Activated naive CD4-positive, alpha-beta T cell treated with anti-CD3 and anti-CD28 coated beads, Interleukin-2, amount 50 U/mL, for 24 hours (primary cell): Measurements from ENCODE around the gene GMNN.

ENCODE experiments used
- H3K27ac Mint-ChIP-seq: one replicate; pipeline ENCODE4 v1.8.0; 2021; ENCODE audit warnings: mild to moderate bottlenecking, mixed read lengths
- H3K27me3 Mint-ChIP-seq: one replicate; pipeline ENCODE4 v1.8.0; 2021; ENCODE audit warnings: mixed read lengths
- H3K36me3 Mint-ChIP-seq: one replicate; pipeline ENCODE4 v1.8.0; 2021; ENCODE audit warnings: mixed read lengths
- H3K4me1 Mint-ChIP-seq: one replicate; pipeline ENCODE4 v1.8.0; 2021; ENCODE audit warnings: mixed read lengths
- H3K4me3 Mint-ChIP-seq: one replicate; pipeline ENCODE4 v1.8.0; 2021; ENCODE audit warnings: mild to moderate bottlenecking, mixed read lengths
- H3K9me3 Mint-ChIP-seq: one replicate; pipeline ENCODE4 v1.8.0; 2021; ENCODE audit warnings: mixed read lengths

The GMNN gene

DNA sequence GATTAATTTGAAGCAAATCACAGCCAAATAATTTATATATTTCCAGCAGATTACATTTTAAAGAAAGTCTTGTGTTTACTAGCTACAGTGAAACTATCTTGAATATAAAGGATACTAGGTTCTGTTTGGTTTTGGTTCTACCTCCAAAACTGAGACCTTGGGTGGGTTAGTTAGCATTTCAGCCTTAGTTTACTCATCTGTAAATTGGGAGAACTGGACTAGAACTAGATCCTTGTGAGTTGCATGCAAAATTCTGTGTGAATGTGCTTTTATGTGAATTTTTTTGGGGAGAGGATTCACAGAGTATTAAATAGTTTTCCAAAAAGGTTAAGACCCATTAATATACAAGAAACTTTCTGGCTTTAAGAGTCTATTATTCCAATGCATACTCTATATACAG, 4.1 kb downstream of the GMNN start:
- no peak overlapping the region for H3K27ac Mint-ChIP-seq
- no peak overlapping the region for H3K4me3 Mint-ChIP-seq
- no peaks in the 10 kb centered on the region for H3K27me3 Mint-ChIP-seq
- peaks cover 12% of the 10 kb centered on the region for H3K36me3 Mint-ChIP-seq
- H3K4me1 Mint-ChIP-seq = peaks cover 24% of the 10 kb centered on the region
- no peaks in the 10 kb centered on the region for H3K9me3 Mint-ChIP-seq

DNA sequence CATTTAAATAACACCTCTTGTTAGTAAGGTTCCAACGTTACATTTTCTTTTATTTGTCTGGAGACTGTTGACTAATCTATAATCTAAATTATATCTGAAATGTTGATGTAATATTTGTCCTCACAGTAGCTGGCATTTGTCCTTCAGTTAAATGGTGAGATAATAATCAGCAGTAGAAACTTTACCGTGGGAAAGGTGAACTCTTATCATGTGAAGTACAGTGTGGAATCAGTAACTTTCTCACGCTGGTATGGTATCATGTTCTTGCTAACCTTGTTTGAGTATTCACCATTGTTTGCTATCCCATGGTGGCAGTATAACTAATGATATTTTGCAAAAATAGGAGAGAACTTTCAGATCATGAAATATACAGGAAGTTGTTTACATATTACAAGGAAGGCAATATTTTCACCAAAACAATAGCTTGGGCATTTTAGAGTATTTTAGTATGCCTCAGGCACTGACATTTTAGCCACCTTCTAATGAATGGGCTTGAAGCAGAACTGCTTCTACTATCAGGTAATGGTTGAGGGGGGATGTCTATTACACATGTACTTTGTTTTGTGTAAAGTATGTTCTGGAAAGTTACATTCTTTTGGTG, 4.8 kb downstream of the GMNN start:
- Mint-ChIP-seq H3K4me3 (no peak overlapping the region), H3K27me3 (no peaks in the 10 kb centered on the region), H3K36me3 (peaks cover 12% of the 10 kb centered on the region), H3K4me1 (peaks cover 23% of the 10 kb centered on the region), H3K9me3 (no peaks in the 10 kb centered on the region), H3K27ac (no peak overlapping the region)

DNA sequence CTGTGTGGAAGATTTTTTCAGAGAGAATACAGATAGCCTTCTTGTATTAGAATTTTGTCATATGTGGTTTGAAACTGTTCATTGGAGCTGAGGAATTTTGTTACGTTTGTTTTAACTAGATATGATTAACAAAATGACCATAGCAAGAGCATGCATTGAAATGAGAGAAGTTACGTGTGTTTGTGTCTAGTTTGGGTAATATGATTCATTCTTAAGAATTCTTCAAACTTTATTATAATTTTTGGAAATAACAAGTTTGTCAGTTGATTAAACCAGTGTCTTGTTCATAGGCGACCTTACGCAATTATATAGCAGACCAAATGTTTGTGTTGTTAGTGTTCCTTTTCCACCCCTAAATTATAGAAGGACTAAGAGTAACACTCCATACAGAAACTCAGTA, 5.5 kb downstream of the GMNN start:
- Mint-ChIP-seq H3K4me1 (peaks cover 23% of the 10 kb centered on the region), H3K27me3 (no peaks in the 10 kb centered on the region), H3K36me3 (peaks cover 12% of the 10 kb centered on the region), H3K9me3 (no peaks in the 10 kb centered on the region), H3K27ac (no peak overlapping the region), H3K4me3 (no peak overlapping the region)

DNA sequence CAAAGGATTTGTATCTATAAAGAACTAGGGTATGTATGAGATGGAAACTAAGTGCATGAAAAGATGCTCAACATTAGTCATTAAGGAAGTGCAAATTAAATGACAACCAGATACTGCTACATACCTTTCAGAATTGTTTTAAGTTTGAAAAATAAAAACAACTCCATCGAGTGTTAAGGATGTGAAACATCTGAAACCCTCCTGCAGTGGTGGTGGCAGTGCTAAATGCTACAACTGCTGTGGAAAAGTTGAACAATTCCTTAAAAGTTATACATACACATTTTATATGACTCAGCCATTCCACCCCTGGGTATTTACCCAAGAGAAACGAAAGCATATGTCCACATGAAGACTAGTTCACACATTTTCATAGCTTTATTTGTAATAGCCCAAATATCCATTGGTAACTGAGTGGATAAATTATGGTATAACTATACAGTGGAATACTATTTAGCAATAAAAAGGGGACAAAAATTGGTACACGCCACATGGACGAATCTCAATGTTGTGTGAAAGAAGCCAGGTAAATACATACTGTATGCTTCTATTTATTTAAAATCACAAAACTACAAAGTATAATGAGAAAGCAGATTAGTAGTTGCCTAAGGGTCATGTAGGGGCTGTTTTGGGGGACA, 13.4 kb downstream of the GMNN start:
- peak overlapping the region; percentile 54 for H3K4me3 Mint-ChIP-seq
- peaks cover 11% of the 10 kb centered on the region for H3K36me3 Mint-ChIP-seq
- peaks cover 4% of the 10 kb centered on the region for H3K9me3 Mint-ChIP-seq
- peak overlapping the region; percentile 92 for H3K27ac Mint-ChIP-seq
- peaks cover 18% of the 10 kb centered on the region for H3K4me1 Mint-ChIP-seq
- H3K27me3 Mint-ChIP-seq = no peaks in the 10 kb centered on the region

DNA sequence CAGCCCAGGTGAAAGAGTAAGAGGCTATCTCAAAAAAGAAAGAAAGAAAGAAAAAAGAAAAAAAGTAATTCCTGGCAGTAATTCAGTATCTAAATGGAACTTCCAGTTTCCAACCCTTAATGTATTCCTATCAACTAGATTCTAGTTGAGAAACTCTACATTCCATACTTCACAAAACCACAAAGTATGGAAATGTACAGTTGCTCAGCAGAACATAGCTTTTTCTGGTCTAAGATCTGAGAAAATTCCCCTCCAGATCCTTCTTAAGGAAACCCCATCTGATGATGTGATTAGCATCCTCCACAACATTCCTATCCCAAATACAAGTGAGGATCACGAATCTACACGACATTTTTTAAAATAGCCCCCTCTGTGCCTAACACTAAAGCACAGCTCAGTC, 20.4 kb downstream of the GMNN start:
- Mint-ChIP-seq H3K27me3 (no peaks in the 10 kb centered on the region), H3K9me3 (peaks cover 4% of the 10 kb centered on the region), H3K4me1 (peaks cover 20% of the 10 kb centered on the region), H3K36me3 (peaks cover 4% of the 10 kb centered on the region), H3K27ac (peak overlapping the region; percentile 39), H3K4me3 (no peak overlapping the region)

DNA sequence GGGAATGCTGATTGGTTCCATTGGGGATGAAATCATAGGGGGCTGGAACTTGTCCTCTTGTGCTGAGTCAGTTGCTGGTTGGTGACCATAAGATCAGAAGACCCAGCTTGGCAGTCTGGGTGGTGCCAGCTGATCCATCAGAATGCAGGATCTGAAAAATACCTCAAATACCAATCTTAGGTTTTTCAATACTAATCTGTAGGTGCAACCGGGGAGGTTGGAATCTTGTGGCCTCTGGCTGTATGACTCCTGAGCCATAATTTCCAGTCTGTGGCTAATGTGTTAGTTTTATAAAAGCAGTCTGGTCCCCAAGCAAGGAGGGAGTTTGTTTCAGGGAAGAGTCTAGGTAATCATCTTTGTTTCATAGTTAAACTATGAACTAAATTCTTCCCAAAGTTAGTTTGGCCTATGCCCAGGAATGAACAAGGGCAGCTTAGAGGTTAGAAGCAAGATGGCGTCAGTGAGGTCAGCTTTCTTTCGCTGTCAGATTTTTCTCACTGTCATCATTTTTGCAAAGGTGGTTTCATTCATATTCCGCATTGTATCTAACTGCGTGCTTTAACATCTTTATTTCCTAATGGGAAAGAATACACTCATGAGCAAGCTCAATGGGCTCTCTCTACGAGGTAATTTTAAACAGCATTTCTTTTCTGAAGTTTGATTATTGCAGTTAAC, 22.0 kb downstream of the GMNN start:
- H3K27ac Mint-ChIP-seq = peak overlapping the region; percentile 47

DNA sequence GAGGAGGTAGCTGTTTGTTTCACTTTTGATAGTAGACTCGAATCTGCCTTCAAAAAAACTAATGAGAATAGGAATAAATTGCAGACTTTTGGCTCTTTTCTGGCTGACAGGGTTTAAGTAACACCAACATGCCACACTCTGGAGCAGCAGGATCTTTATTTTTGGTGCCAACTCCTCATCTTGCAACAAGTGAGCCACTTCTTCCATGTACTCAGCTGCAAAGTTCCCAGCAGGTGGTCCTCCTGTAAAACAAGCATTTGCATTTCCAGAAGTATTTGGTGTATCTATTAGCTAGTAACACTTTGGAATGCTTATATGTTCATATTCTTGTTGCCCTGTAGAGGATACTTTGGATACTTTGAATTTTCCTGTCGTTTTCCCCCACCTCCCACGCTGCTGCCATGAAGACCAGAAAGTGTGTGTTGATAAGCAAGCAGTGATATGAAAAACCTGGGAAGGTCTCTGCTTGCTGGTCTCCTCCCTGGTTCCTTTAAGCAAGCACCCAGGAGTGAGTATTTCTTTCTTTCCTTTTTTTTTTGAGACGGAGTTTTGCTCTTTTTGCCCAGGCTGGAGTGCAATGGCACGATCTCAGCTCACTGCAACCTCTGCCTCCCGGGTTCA, 23.0 kb downstream of the GMNN start:
- no peak overlapping the region for H3K4me3 Mint-ChIP-seq
- H3K27me3 Mint-ChIP-seq = no peaks in the 10 kb centered on the region
- H3K36me3 Mint-ChIP-seq = peaks cover 6% of the 10 kb centered on the region
- H3K27ac Mint-ChIP-seq = peak overlapping the region; percentile 41
- peaks cover 24% of the 10 kb centered on the region for H3K4me1 Mint-ChIP-seq
- H3K9me3 Mint-ChIP-seq = peaks cover 4% of the 10 kb centered on the region

More for the DNA sequence above, 22.0 kb downstream of the GMNN start:
- Mint-ChIP-seq H3K4me1 (peaks cover 24% of the 10 kb centered on the region), H3K27me3 (no peaks in the 10 kb centered on the region), H3K9me3 (peaks cover 4% of the 10 kb centered on the region), H3K36me3 (peaks cover 6% of the 10 kb centered on the region), H3K4me3 (no peak overlapping the region)

DNA sequence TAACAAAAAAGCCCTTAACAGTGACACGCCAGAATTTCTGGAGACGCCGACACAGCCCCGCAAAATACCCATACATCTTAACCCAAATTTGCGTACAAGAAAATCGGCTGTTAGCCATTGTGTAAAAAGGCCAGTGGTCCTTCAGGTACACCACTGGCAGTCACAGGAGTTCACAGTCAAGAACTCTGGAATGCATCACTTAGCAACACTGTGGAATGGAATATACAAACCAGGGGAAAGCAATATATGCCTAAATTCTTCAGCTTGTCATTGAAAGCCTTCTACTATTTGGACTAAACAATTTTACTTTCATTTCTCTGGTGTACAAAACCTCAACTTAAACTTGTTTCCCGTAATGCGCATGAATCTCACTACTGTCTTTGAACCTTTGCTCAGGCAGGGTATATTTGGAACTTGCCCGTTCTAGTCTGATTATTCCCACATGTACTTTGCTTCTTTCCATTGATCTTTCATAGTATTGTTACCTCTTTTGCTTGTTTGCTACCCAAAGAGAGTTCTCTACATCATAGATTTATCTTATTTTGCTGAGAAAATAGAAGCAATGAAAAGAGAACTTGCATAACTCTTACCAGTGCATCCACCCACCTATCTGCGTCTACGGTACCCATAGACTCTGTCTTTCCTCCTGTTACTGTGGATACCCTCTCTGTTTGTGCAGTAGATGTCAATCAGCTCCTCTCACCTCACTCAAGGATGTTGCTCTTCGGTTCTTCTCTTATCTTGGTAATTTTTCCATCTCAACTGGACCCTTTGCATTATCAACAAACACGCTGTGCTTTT, 24.2 kb downstream of the GMNN start, which contains the start of gene ARMH2:
Gene ARMH2 (minus strand): TSS at position 178 of the 801 bp plus-strand sequence. CDS start 60 bp downstream, at position 118.
- peak within 1 kb of the TSS; percentile 41 for H3K27ac Mint-ChIP-seq
- H3K4me1 Mint-ChIP-seq = peaks cover 24% of the 10 kb centered on the region
- H3K9me3 Mint-ChIP-seq = peaks cover 4% of the 10 kb centered on the region
- no peak within 1 kb of the TSS for H3K4me3 Mint-ChIP-seq
- H3K36me3 Mint-ChIP-seq = peaks cover 8% of the 10 kb centered on the region
- H3K27me3 Mint-ChIP-seq = no peaks in the 10 kb centered on the region

DNA sequence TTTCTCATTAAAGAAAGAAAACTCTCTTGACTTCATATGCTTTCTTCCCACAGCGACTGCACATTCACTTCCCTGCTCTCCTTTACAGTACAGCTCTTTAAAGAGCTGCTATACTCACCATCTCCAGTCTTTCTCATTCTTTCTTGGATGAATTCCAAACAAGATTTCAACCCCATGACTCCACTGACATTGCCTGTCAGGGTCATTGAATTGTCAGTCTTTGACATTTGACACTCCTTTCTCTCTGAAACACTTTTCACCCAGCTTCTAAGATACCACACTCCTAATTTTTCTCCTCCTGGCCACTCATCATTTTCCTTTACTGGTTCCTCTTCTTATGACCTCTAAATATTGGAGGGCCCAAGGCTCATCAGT, 24.8 kb downstream of the GMNN start:
- H3K9me3 Mint-ChIP-seq = peaks cover 4% of the 10 kb centered on the region
- peaks cover 24% of the 10 kb centered on the region for H3K4me1 Mint-ChIP-seq
- no peaks in the 10 kb centered on the region for H3K27me3 Mint-ChIP-seq
- peaks cover 8% of the 10 kb centered on the region for H3K36me3 Mint-ChIP-seq
- H3K4me3 Mint-ChIP-seq = no peak overlapping the region
- H3K27ac Mint-ChIP-seq = peak overlapping the region; percentile 15

DNA sequence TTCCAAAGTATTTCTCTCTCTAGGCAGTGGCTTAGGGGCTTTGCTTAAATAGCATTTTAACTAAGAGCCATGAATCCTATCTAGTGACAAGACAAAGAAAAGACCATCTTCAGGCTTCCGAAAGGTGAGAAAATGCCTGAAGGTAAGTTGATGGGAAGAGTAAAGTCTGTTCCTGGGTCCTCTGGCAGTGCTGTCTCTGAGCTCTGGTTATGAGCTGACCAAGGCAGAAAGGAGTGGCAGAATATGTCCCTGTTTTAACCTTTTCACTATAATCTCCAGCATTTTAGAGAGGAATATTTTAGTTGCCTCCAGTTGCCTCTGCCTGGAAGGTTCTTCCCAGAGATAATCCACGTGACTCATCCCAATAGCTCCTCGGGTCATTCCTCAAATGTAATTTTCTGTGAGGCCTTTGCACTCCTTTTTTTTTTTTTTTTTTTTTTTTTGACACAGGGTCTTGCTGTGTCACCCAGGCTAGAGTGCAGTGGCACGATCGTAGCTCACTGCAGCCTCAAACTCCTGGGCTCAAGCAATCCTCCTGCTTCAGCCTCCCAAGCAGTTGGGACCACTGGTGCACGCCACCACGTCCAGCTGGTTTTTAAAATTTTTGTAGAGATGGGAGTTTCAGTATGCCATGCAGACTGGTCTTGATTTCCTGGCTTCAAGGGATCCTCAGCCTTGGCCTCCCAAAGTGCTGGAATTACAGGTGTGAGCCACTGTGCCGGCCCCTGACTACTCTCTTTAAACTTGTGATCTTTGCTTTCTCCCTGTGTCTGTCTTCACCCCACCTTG, 27.7 kb downstream of the GMNN start:
- H3K27me3 Mint-ChIP-seq = no peaks in the 10 kb centered on the region
- peaks cover 3% of the 10 kb centered on the region for H3K36me3 Mint-ChIP-seq
- H3K27ac Mint-ChIP-seq = peak overlapping the region; percentile 96
- H3K4me3 Mint-ChIP-seq = no peak overlapping the region
- no peaks in the 10 kb centered on the region for H3K9me3 Mint-ChIP-seq
- peaks cover 16% of the 10 kb centered on the region for H3K4me1 Mint-ChIP-seq

DNA sequence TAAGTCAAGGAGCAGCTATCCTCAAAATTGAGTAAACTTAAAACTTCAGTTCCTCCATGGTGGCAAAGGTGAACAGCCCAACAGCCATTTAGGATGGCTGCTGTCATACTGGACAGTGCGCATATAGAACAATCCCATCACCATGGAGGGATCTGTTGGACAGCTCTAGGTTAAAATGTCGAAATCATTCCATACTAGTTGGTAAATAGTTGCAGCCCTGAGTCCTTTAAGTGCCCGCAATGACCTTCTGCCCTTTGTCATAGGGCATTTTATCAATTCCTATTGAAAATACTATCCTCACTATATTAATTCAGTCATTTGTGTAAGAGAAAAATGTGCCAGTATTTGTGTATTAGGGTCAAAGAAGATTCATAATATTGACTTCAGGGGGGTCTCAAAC, 32.8 kb downstream of the GMNN start:
- Mint-ChIP-seq H3K4me3 (no peak overlapping the region), H3K9me3 (no peaks in the 10 kb centered on the region), H3K27me3 (no peaks in the 10 kb centered on the region), H3K36me3 (peaks cover 6% of the 10 kb centered on the region), H3K4me1 (no peaks in the 10 kb centered on the region), H3K27ac (peak overlapping the region; percentile 77)

DNA sequence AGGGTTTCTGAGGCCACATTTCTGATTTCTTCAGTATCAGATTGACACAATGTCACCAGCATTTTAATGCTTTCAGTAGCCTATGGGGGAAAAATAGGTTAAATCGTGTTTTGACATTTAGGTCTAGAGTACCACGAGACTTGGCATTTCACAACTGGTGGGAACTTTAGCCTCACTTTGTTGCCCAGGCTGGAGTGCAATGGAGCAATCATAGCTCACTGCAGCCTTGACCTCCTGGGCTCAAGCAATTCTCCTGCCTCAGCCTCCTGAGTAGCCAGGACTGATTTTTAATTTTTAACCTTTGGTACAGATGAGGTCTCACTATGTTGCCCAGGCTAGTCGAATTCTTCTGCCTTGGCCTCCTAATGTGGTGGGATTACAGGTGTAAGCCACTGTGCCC, 35.0 kb downstream of the GMNN start:
- peaks cover 4% of the 10 kb centered on the region for H3K36me3 Mint-ChIP-seq
- H3K4me1 Mint-ChIP-seq = no peaks in the 10 kb centered on the region
- H3K27ac Mint-ChIP-seq = peak overlapping the region; percentile 81
- H3K4me3 Mint-ChIP-seq = no peak overlapping the region
- no peaks in the 10 kb centered on the region for H3K9me3 Mint-ChIP-seq
- H3K27me3 Mint-ChIP-seq = no peaks in the 10 kb centered on the region

DNA sequence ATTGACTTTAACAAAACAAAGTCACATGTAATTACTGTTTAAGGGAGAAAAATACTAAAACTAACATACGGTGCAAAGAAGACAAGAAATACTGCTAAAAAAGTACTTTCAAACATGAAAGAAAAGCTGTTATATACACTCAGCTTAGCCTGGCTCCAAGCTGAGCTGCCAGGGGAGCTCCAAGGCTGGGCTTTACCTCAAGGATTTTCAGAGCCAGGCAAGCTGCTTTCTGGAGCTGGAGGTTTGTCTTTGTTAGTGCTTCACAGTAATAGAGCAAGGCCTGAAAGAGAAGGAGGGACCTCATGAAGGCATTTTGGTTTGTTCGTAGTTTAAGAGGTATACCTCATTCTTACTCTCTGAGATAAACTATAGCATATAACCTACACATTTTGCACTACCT, 43.6 kb downstream of the GMNN start:
- Mint-ChIP-seq H3K27ac (peak overlapping the region; percentile 51), H3K27me3 (no peaks in the 10 kb centered on the region), H3K36me3 (peaks cover 7% of the 10 kb centered on the region), H3K9me3 (no peaks in the 10 kb centered on the region), H3K4me3 (no peak overlapping the region), H3K4me1 (peaks cover 7% of the 10 kb centered on the region)

DNA sequence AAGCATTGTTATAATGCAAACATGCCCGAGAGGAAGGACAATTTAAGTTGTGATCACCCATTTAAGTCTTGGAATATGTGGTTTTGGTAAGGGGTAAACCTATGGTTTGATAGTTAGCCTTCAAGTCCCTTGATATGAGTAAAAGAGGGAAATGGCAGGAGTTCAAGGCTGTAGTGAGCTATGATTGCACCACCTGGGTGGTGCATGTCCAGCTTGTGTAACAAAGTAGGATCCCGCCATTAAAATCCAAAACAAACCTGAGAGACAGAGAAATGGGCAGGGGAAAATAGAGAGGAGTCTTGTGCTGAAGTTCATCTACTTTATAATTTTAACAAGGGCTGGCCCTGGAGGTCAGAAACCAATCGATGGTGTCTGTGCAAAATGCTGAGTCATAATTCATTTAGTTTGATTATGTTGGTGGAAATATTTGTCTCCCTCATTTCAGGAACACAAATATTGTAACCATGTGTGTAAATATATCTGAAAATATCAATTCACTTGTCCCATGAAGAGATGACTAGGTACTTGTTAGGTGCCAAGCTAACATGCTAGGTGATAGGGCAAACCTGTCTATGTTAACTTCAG, 47.2 kb downstream of the GMNN start:
- Mint-ChIP-seq H3K27ac (peak overlapping the region; percentile 85), H3K4me3 (no peak overlapping the region), H3K27me3 (no peaks in the 10 kb centered on the region), H3K36me3 (peaks cover 12% of the 10 kb centered on the region), H3K4me1 (peaks cover 19% of the 10 kb centered on the region), H3K9me3 (no peaks in the 10 kb centered on the region)
